LNCAP (cell line): ENCODE results near the gene UBR4.

ENCODE experiments used
- CTCF ChIP-seq: fragments of 450-650 bp; IDR thresholded peaks from 2 replicates; pipeline ENCODE4 v1.5.1; 2017; ENCODE audit warnings: mild to moderate bottlenecking

UBR4 gene

GRCh38 chr1:19193004-19193403 lies 17.1 kb downstream of the UBR4 start:
- TF ChIP-seq CTCF = no peak

- TF ChIP-seq CTCF = no peak
Measured at GRCh38 chr1:19191811-19192210, 18.3 kb downstream of the UBR4 start.

- TF ChIP-seq CTCF = no peak
Measured at GRCh38 chr1:19190468-19190867, 19.6 kb downstream of the UBR4 start.

- TF ChIP-seq CTCF = no peak
Measured at GRCh38 chr1:19189270-19189669, 20.8 kb downstream of the UBR4 start.

GRCh38 chr1:19187852-19188251 lies 22.2 kb downstream of the UBR4 start:
- no peak for TF ChIP-seq CTCF

GRCh38 chr1:19186001-19186400 lies 24.1 kb downstream of the UBR4 start:
- TF ChIP-seq CTCF = no peak

- no peak for TF ChIP-seq CTCF
Measured at GRCh38 chr1:19182223-19182622, 27.8 kb downstream of the UBR4 start.

- peak; percentile 39; the same call in 1 of the 2 replicates for TF ChIP-seq CTCF
Measured at GRCh38 chr1:19179597-19180264, 30.3 kb downstream of the UBR4 start.
